GM21786 (cell line): ENCODE data around the gene SMAD1.

Source experiments
- ATAC-seq: cut with Tn5 transposase; IDR thresholded peaks from one replicate; pipeline ENCODE4 v1.9.1; 2021; ENCODE audit not compliant: unreplicated experiment

The SMAD1 gene

GRCh38 chr4:145481164-145481941 is at the start of gene SMAD1:
Gene SMAD1, plus strand, starts transcription at chr4:145481853. Its CDS starts 32,761 bp downstream, at chr4:145514614.
- peak; percentile 49 for ATAC-seq

GRCh38 chr4:145433684-145434083 is 48.0 kb upstream of the SMAD1 start:
- no peak for ATAC-seq

GRCh38 chr4:145435646-145436045 is 46.0 kb upstream of the SMAD1 start:
- ATAC-seq, result no peak

- ATAC-seq, result no peak
Measured at GRCh38 chr4:145436114-145436513, 45.5 kb upstream of the SMAD1 start.

GRCh38 chr4:145436796-145437195 is 44.9 kb upstream of the SMAD1 start:
- no peak for ATAC-seq

- no peak for ATAC-seq
Measured at GRCh38 chr4:145437466-145437865, 44.2 kb upstream of the SMAD1 start.

- ATAC-seq, result no peak
Measured at GRCh38 chr4:145438298-145438697, 43.4 kb upstream of the SMAD1 start.

GRCh38 chr4:145440292-145441007 is 41.2 kb upstream of the SMAD1 start:
- ATAC-seq, result no peak

GRCh38 chr4:145446184-145446583 is 35.5 kb upstream of the SMAD1 start:
- ATAC-seq, result peak; percentile 87

- no peak for ATAC-seq
Measured at GRCh38 chr4:145451895-145452294, 29.8 kb upstream of the SMAD1 start.

GRCh38 chr4:145452447-145453162 is 29.0 kb upstream of the SMAD1 start:
- ATAC-seq, result no peak

- no peak for ATAC-seq
Measured at GRCh38 chr4:145453163-145453520, 28.5 kb upstream of the SMAD1 start.

GRCh38 chr4:145473203-145473602 is 8.4 kb upstream of the SMAD1 start:
- ATAC-seq, result no peak

- no peak for ATAC-seq
Measured at GRCh38 chr4:145480257-145480656, 1.4 kb upstream of the SMAD1 start.

GRCh38 chr4:145481942-145482208 is 222 bp downstream of the SMAD1 start:
- no peak for ATAC-seq

GRCh38 chr4:145482209-145483037 is 770 bp downstream of the SMAD1 start:
- peak; percentile 34 for ATAC-seq

- ATAC-seq, result no peak
Measured at GRCh38 chr4:145483514-145483913, 1.9 kb downstream of the SMAD1 start.

- ATAC-seq, result no peak
Measured at GRCh38 chr4:145484225-145484846, 2.7 kb downstream of the SMAD1 start.

GRCh38 chr4:145485120-145485519 is 3.5 kb downstream of the SMAD1 start:
- no peak for ATAC-seq

- ATAC-seq, result no peak
Measured at GRCh38 chr4:145486603-145487002, 5.0 kb downstream of the SMAD1 start.

- ATAC-seq, result peak; percentile 97
Measured at GRCh38 chr4:145487631-145488030, 6.0 kb downstream of the SMAD1 start.
